Measurements from ENCODE around the gene DMC1.

The DMC1 gene

GRCh38 chr22:38481162-38481870 lies 88.7 kb downstream of the DMC1 start:
- no peak overlapping the region for H3K18ac ChIP-seq (ENCODE audit: low read depth in 1 of 2, low read length in 2 of 2)
- no peak overlapping the region for H2BK12ac ChIP-seq (ENCODE audit: low read length in 2 of 2)
- no peak overlapping the region for H3K4me2 ChIP-seq (ENCODE audit: low read length, poor library complexity, severe bottlenecking)
- no peak overlapping the region for H3K4ac ChIP-seq (ENCODE audit: low read depth in 1 of 2, low read length in 2 of 2)
- peak overlapping the region; percentile 35 for H3K27ac ChIP-seq (ENCODE audit: low read length, poor library complexity, severe bottlenecking)
- no peak overlapping the region for H2BK5ac ChIP-seq (ENCODE audit: low read depth, low read length, poor library complexity, severe bottlenecking)
- no peak overlapping the region for H2AFZ ChIP-seq (ENCODE audit: low read depth, low read length)
- no peak overlapping the region for H3K23ac ChIP-seq (ENCODE audit: low read length in 2 of 2)
- peaks cover 9% of the 10 kb centered on the region for H3K79me1 ChIP-seq (replicated peaks; ENCODE audit: low read length, poor library complexity, severe bottlenecking)
- no peaks in the 10 kb centered on the region for H3K27me3 ChIP-seq (ENCODE audit: control insufficient read depth in 1 of 2, insufficient read depth in 1 of 2, low read length in 2 of 2)
- H4K91ac ChIP-seq (ENCODE audit: low read length) = no peak overlapping the region
- H4K8ac ChIP-seq (ENCODE audit: low read length) = no peak overlapping the region
- H3K4me1 ChIP-seq (ENCODE audit: control insufficient read depth, insufficient read depth, low read depth, low read length) = peaks cover 7% of the 10 kb centered on the region
- no peak overlapping the region for H3K4me3 ChIP-seq (ENCODE audit: insufficient read depth in 1 of 2, low read depth in 1 of 2, low read length in 2 of 2)
- H2BK15ac ChIP-seq (ENCODE audit: low read depth, poor library complexity, severe bottlenecking) = no peak overlapping the region
- no peak for DNase-seq
- WGBS = 95% methylated on average over 3 of the region's 3 CpGs
- H3K9me3 ChIP-seq (ENCODE audit: control insufficient read depth, low read length) = no peaks in the 10 kb centered on the region
- no peak overlapping the region for H2AK5ac ChIP-seq (ENCODE audit: low read length, severe bottlenecking)
- peaks cover 15 to 81% of the 10 kb centered on the region in 2 experiments for H3K36me3 ChIP-seq (ENCODE audit: control insufficient read depth in 1 of 2, insufficient read depth in 2 of 2, low read depth in 1 of 2, low read length in 2 of 2)
- H3K14ac ChIP-seq (ENCODE audit: low read length in 2 of 2) = no peak overlapping the region
- H2BK120ac ChIP-seq (ENCODE audit: low read depth, low read length) = no peak overlapping the region
- peak overlapping the region; percentile 9 for H3K9ac ChIP-seq (ENCODE audit: low read length)

- no peak overlapping the region for H2BK15ac ChIP-seq (ENCODE audit: low read depth, poor library complexity, severe bottlenecking)
- no peak overlapping the region for H2BK5ac ChIP-seq (ENCODE audit: low read depth, low read length, poor library complexity, severe bottlenecking)
- no peak overlapping the region for H3K18ac ChIP-seq (ENCODE audit: low read depth in 1 of 2, low read length in 2 of 2)
- H2BK120ac ChIP-seq (ENCODE audit: low read depth, low read length) = no peak overlapping the region
- no peak overlapping the region for H3K23ac ChIP-seq (ENCODE audit: low read length in 2 of 2)
- H3K9ac ChIP-seq (ENCODE audit: low read length) = no peak overlapping the region
- H3K4me2 ChIP-seq (ENCODE audit: low read length, poor library complexity, severe bottlenecking) = no peak overlapping the region
- H3K4me1 ChIP-seq (ENCODE audit: control insufficient read depth, insufficient read depth, low read depth, low read length) = peaks cover 5% of the 10 kb centered on the region
- no peak overlapping the region for H4K8ac ChIP-seq (ENCODE audit: low read length)
- H2AK5ac ChIP-seq (ENCODE audit: low read length, severe bottlenecking) = peak overlapping the region; percentile 80
- H3K27ac ChIP-seq (ENCODE audit: low read length, poor library complexity, severe bottlenecking) = peak overlapping the region; percentile 68
- no peaks in the 10 kb centered on the region for H3K9me3 ChIP-seq (ENCODE audit: control insufficient read depth, low read length)
- H4K91ac ChIP-seq (ENCODE audit: low read length) = no peak overlapping the region
- H3K36me3 ChIP-seq (ENCODE audit: control insufficient read depth in 1 of 2, insufficient read depth in 2 of 2, low read depth in 1 of 2, low read length in 2 of 2) = peaks cover 14 to 77% of the 10 kb centered on the region in 2 experiments
- H3K4me3 ChIP-seq (ENCODE audit: insufficient read depth in 1 of 2, low read depth in 1 of 2, low read length in 2 of 2) = no peak overlapping the region
- H3K79me1 ChIP-seq (replicated peaks; ENCODE audit: low read length, poor library complexity, severe bottlenecking) = peaks cover 6% of the 10 kb centered on the region
- H2AFZ ChIP-seq (ENCODE audit: low read depth, low read length) = no peak overlapping the region
- no peak for DNase-seq
- no peak overlapping the region for H3K4ac ChIP-seq (ENCODE audit: low read depth in 1 of 2, low read length in 2 of 2)
- H3K14ac ChIP-seq (ENCODE audit: low read length in 2 of 2) = no peak overlapping the region
- H2BK12ac ChIP-seq (ENCODE audit: low read length in 2 of 2) = no peak overlapping the region
- WGBS = 83% methylated on average over 3 of the region's 7 CpGs
- H3K27me3 ChIP-seq (ENCODE audit: control insufficient read depth in 1 of 2, insufficient read depth in 1 of 2, low read length in 2 of 2) = no peaks in the 10 kb centered on the region
These were observed 90.7 kb downstream of the DMC1 start for GRCh38 chr22:38479096-38479837.

GRCh38 chr22:38477585-38477984 lies 92.4 kb downstream of the DMC1 start:
- WGBS = 100% methylated on average over 1 of the region's 1 CpG
- no peak overlapping the region for H4K8ac ChIP-seq (ENCODE audit: low read length)
- no peak overlapping the region for H3K4me2 ChIP-seq (ENCODE audit: low read length, poor library complexity, severe bottlenecking)

GRCh38 chr22:38474003-38474607 lies 95.9 kb downstream of the DMC1 start:
- H3K23ac ChIP-seq (ENCODE audit: low read length in 2 of 2) = no peak overlapping the region
- peaks cover 12% of the 10 kb centered on the region for H3K4me1 ChIP-seq (ENCODE audit: control insufficient read depth, insufficient read depth, low read depth, low read length)
- H3K27me3 ChIP-seq (ENCODE audit: control insufficient read depth in 1 of 2, insufficient read depth in 1 of 2, low read length in 2 of 2) = no peaks in the 10 kb centered on the region
- no peak overlapping the region for H4K91ac ChIP-seq (ENCODE audit: low read length)
- H3K27ac ChIP-seq (ENCODE audit: low read length, poor library complexity, severe bottlenecking) = no peak overlapping the region
- no peak overlapping the region for H2BK15ac ChIP-seq (ENCODE audit: low read depth, poor library complexity, severe bottlenecking)
- no peak overlapping the region for H3K18ac ChIP-seq (ENCODE audit: low read depth in 1 of 2, low read length in 2 of 2)
- no peak overlapping the region for H2AFZ ChIP-seq (ENCODE audit: low read depth, low read length)
- H4K8ac ChIP-seq (ENCODE audit: low read length) = peak overlapping the region; percentile 19
- no peak overlapping the region for H3K4ac ChIP-seq (ENCODE audit: low read depth in 1 of 2, low read length in 2 of 2)
- H3K4me2 ChIP-seq (ENCODE audit: low read length, poor library complexity, severe bottlenecking) = no peak overlapping the region
- no peak for DNase-seq
- no peak overlapping the region for H2BK5ac ChIP-seq (ENCODE audit: low read depth, low read length, poor library complexity, severe bottlenecking)
- H3K14ac ChIP-seq (ENCODE audit: low read length in 2 of 2) = no peak overlapping the region
- no peak overlapping the region for H2AK5ac ChIP-seq (ENCODE audit: low read length, severe bottlenecking)
- H3K4me3 ChIP-seq (ENCODE audit: insufficient read depth in 1 of 2, low read depth in 1 of 2, low read length in 2 of 2) = no peak overlapping the region
- H3K9me3 ChIP-seq (ENCODE audit: control insufficient read depth, low read length) = no peaks in the 10 kb centered on the region
- H2BK120ac ChIP-seq (ENCODE audit: low read depth, low read length) = no peak overlapping the region
- H3K79me1 ChIP-seq (replicated peaks; ENCODE audit: low read length, poor library complexity, severe bottlenecking) = peaks cover 19% of the 10 kb centered on the region
- 87% methylated on average over 7 of the region's 10 CpGs for WGBS
- peaks cover 21 to 42% of the 10 kb centered on the region in 2 experiments for H3K36me3 ChIP-seq (ENCODE audit: control insufficient read depth in 1 of 2, insufficient read depth in 2 of 2, low read depth in 1 of 2, low read length in 2 of 2)
- H3K9ac ChIP-seq (ENCODE audit: low read length) = no peak overlapping the region
- no peak overlapping the region for H2BK12ac ChIP-seq (ENCODE audit: low read length in 2 of 2)

More at GRCh38 chr22:38477585-38477984, 92.4 kb downstream of the DMC1 start:
- no peak overlapping the region for H2BK15ac ChIP-seq (ENCODE audit: low read depth, poor library complexity, severe bottlenecking)
- H3K36me3 ChIP-seq (ENCODE audit: control insufficient read depth in 1 of 2, insufficient read depth in 2 of 2, low read depth in 1 of 2, low read length in 2 of 2) = peaks cover 17 to 64% of the 10 kb centered on the region in 2 experiments
- no peak overlapping the region for H3K23ac ChIP-seq (ENCODE audit: low read length in 2 of 2)
- no peaks in the 10 kb centered on the region for H3K9me3 ChIP-seq (ENCODE audit: control insufficient read depth, low read length)
- H2BK120ac ChIP-seq (ENCODE audit: low read depth, low read length) = no peak overlapping the region
- H3K9ac ChIP-seq (ENCODE audit: low read length) = no peak overlapping the region
- H3K4me1 ChIP-seq (ENCODE audit: control insufficient read depth, insufficient read depth, low read depth, low read length) = peaks cover 5% of the 10 kb centered on the region
- no peak overlapping the region for H3K4me3 ChIP-seq (ENCODE audit: insufficient read depth in 1 of 2, low read depth in 1 of 2, low read length in 2 of 2)
- no peak overlapping the region for H2BK12ac ChIP-seq (ENCODE audit: low read length in 2 of 2)
- no peak overlapping the region for H2AFZ ChIP-seq (ENCODE audit: low read depth, low read length)
- H3K27ac ChIP-seq (ENCODE audit: low read length, poor library complexity, severe bottlenecking) = peak overlapping the region; percentile 70
- H3K27me3 ChIP-seq (ENCODE audit: control insufficient read depth in 1 of 2, insufficient read depth in 1 of 2, low read length in 2 of 2) = no peaks in the 10 kb centered on the region
- H4K91ac ChIP-seq (ENCODE audit: low read length) = no peak overlapping the region
- H3K79me1 ChIP-seq (replicated peaks; ENCODE audit: low read length, poor library complexity, severe bottlenecking) = peaks cover 3% of the 10 kb centered on the region
- no peak for DNase-seq
- H2AK5ac ChIP-seq (ENCODE audit: low read length, severe bottlenecking) = peak overlapping the region; percentile 9
- H3K18ac ChIP-seq (ENCODE audit: low read depth in 1 of 2, low read length in 2 of 2) = no peak overlapping the region
- no peak overlapping the region for H3K4ac ChIP-seq (ENCODE audit: low read depth in 1 of 2, low read length in 2 of 2)
- H3K14ac ChIP-seq (ENCODE audit: low read length in 2 of 2) = no peak overlapping the region
- no peak overlapping the region for H2BK5ac ChIP-seq (ENCODE audit: low read depth, low read length, poor library complexity, severe bottlenecking)
